ENCODE data around the gene MIEF1. TPM values are rescaled to one million over a fixed set of nuclear protein-coding genes. Genes with fewer than 3 reads are reported as not detected.

Gene MIEF1
- total RNA-seq, 1 donor from 2014 or later, result 10.4 TPM

GRCh38 chr22:39565414-39565944 is 63.4 kb downstream of the MIEF1 start:
- H3K36me3 ChIP-seq (ENCODE audit: control insufficient read depth in 3 of 3, insufficient read depth in 3 of 3, low read length in 3 of 3), result no peaks in the 10 kb centered on the region
- no peaks in the 10 kb centered on the region for H3K4me1 ChIP-seq (ENCODE audit: control insufficient read depth in 3 of 3, insufficient read depth in 3 of 3, low read length in 3 of 3)
- H3K9ac ChIP-seq (ENCODE audit: low read depth in 1 of 3, low read length in 3 of 3), result no peak overlapping the region
- H3K4me3 ChIP-seq (ENCODE audit: low read length in 3 of 3), result no peak overlapping the region
- H3K27ac ChIP-seq (ENCODE audit: low read depth, low read length), result no peak overlapping the region
- no peaks in the 10 kb centered on the region for H3K9me3 ChIP-seq (ENCODE audit: control insufficient read depth in 3 of 3, low read length in 3 of 3)
- H3K27me3 ChIP-seq (ENCODE audit: control insufficient read depth in 3 of 3, insufficient read depth in 3 of 3, low read length in 3 of 3), result peaks cover 19 to 62% (median 29%) of the 10 kb centered on the region in 3 donors

GRCh38 chr22:39567135-39567946 is 65.3 kb downstream of the MIEF1 start:
- peaks cover 19 to 55% (median 37%) of the 10 kb centered on the region in 3 donors for H3K27me3 ChIP-seq (ENCODE audit: control insufficient read depth in 3 of 3, insufficient read depth in 3 of 3, low read length in 3 of 3)
- H3K9me3 ChIP-seq (ENCODE audit: control insufficient read depth in 3 of 3, low read length in 3 of 3), result no peaks in the 10 kb centered on the region
- H3K36me3 ChIP-seq (ENCODE audit: control insufficient read depth in 3 of 3, insufficient read depth in 3 of 3, low read length in 3 of 3), result no peaks in the 10 kb centered on the region
- H3K4me1 ChIP-seq (ENCODE audit: control insufficient read depth in 3 of 3, insufficient read depth in 3 of 3, low read length in 3 of 3), result no peaks in the 10 kb centered on the region
- H3K4me3 ChIP-seq (ENCODE audit: low read length in 3 of 3), result no peak overlapping the region
- no peak overlapping the region for H3K27ac ChIP-seq (ENCODE audit: low read depth, low read length)
- no peak overlapping the region for H3K9ac ChIP-seq (ENCODE audit: low read depth in 1 of 3, low read length in 3 of 3)

Other genes starting within 250 kb of the MIEF1 start
- gene RPL3, start 182.7 kb upstream of the MIEF1 start, total RNA-seq, result 2,602 TPM
- 5.7 TPM for gene SYNGR1, start 152.3 kb upstream of the MIEF1 start, total RNA-seq
- gene TAB1, start 102.5 kb upstream of the MIEF1 start, total RNA-seq, result 12.0 TPM
- 2.1 TPM for gene MGAT3, start 45.3 kb upstream of the MIEF1 start, total RNA-seq
- gene ATF4, start 18.3 kb downstream of the MIEF1 start, total RNA-seq, result 136 TPM
- gene RPS19BP1, start 30.5 kb downstream of the MIEF1 start, total RNA-seq, result 27.7 TPM
- gene CACNA1I, start 68.5 kb downstream of the MIEF1 start, total RNA-seq, result not detected

Data from skeletal muscle tissue (tissue), 4 donors.